SK-N-SH treated with all-trans-retinoic acid at 6 μM for 48 hours (cell line): ENCODE data around the gene PRKCZ.

Source experiments
- ATAC-seq: fragments of 200-7000 bp; cut with Tn5 transposase; 3 replicates; pipeline ENCODE4 v1.9.1; 2020; ENCODE audit warnings: mild to moderate bottlenecking, moderate library complexity
- ARNTL ChIP-seq: fragments of 450-650 bp; formaldehyde crosslinking; IDR thresholded peaks from 2 replicates; pipeline ENCODE4 v1.5.0; 2020; ENCODE audit warnings: low read depth, mild to moderate bottlenecking, moderate library complexity, borderline replicate concordance
- BACH2 ChIP-seq: fragments of 250-450 bp; sonication (Bioruptor Pico); IDR thresholded peaks from 2 replicates; pipeline ENCODE4 v1.9.0; 2021; ENCODE audit warnings: mild to moderate bottlenecking, borderline replicate concordance
- CSDC2 ChIP-seq: fragments of 250-450 bp; sonication (Bioruptor Pico); IDR thresholded peaks from 2 replicates; pipeline ENCODE4 v1.5.0; 2020; ENCODE audit warnings: mild to moderate bottlenecking, moderate library complexity
- ESRRG ChIP-seq: fragments of 250-450 bp; sonication (Bioruptor Pico); IDR thresholded peaks from 2 replicates; pipeline ENCODE4 v1.6.1; 2021; ENCODE audit warnings: mild to moderate bottlenecking
- GLIS3 ChIP-seq: fragments of 250-450 bp; sonication (Bioruptor Pico); IDR thresholded peaks from 2 replicates; pipeline ENCODE4 v1.5.0; 2020; ENCODE audit warnings: mild to moderate bottlenecking, moderate library complexity
- ISL1 ChIP-seq: fragments of 250-450 bp; sonication (Bioruptor Pico); IDR thresholded peaks from 2 replicates; pipeline ENCODE4 v2.1.2; 2022; ENCODE audit warnings: mild to moderate bottlenecking, moderate library complexity
- OSR1 ChIP-seq: fragments of 250-450 bp; sonication (Bioruptor Pico); IDR thresholded peaks from 2 replicates; pipeline ENCODE4 v1.8.0; 2022; ENCODE audit warnings: moderate library complexity, mild to moderate bottlenecking, inconsistent platforms
- PPARA ChIP-seq: fragments of 250-450 bp; sonication (Bioruptor Pico); IDR thresholded peaks from 2 replicates; pipeline ENCODE4 v1.5.0; 2020; ENCODE audit warnings: mild to moderate bottlenecking, borderline replicate concordance
- RARB ChIP-seq: fragments of 250-450 bp; sonication (Bioruptor Pico); IDR thresholded peaks from 2 replicates; pipeline ENCODE4 v1.8.0; 2021; ENCODE audit warnings: mild to moderate bottlenecking, moderate library complexity
- SNAI2 ChIP-seq: fragments of 250-450 bp; sonication (Bioruptor Pico); IDR thresholded peaks from 2 replicates; pipeline ENCODE4 v1.5.0; 2020; ENCODE audit warnings: mild to moderate bottlenecking, moderate library complexity
- TCF4 ChIP-seq: fragments of 250-450 bp; sonication (Bioruptor Pico); IDR thresholded peaks from 2 replicates; pipeline ENCODE4 v1.8.0; 2021; ENCODE audit warnings: mild to moderate bottlenecking, moderate library complexity, borderline replicate concordance
- TOX ChIP-seq: fragments of 250-450 bp; sonication (Bioruptor Pico); IDR thresholded peaks from 2 replicates; pipeline ENCODE4 v1.8.0; 2021; ENCODE audit warnings: mild to moderate bottlenecking, moderate library complexity, borderline replicate concordance
- ZC3H10 ChIP-seq: fragments of 250-450 bp; sonication (Bioruptor Pico); IDR thresholded peaks from 2 replicates; pipeline ENCODE4 v1.5.1; 2021; ENCODE audit warnings: mild to moderate bottlenecking, moderate library complexity
- ZFP3 ChIP-seq: fragments of 250-450 bp; sonication (Bioruptor Pico); IDR thresholded peaks from 2 replicates; pipeline ENCODE4 v1.5.0; 2020; ENCODE audit warnings: mild to moderate bottlenecking, moderate library complexity
- ZFP30 ChIP-seq: fragments of 450-650 bp; formaldehyde crosslinking; IDR thresholded peaks from 2 replicates; pipeline ENCODE4 v1.5.0; 2022; ENCODE audit warnings: mild to moderate bottlenecking, moderate library complexity
- ZNF565 ChIP-seq: fragments of 450-650 bp; formaldehyde crosslinking; conservative IDR thresholded peaks from 2 replicates; pipeline ENCODE4 v1.5.0; 2020; ENCODE audit warnings: low read depth, mild to moderate bottlenecking, moderate library complexity
- ZNF70 ChIP-seq: fragments of 450-650 bp; formaldehyde crosslinking; IDR thresholded peaks from 2 replicates; pipeline ENCODE4 v1.5.0; 2020; ENCODE audit warnings: mild to moderate bottlenecking, moderate library complexity
- ZNF8 ChIP-seq: fragments of 450-650 bp; formaldehyde crosslinking; IDR thresholded peaks from 2 replicates; pipeline ENCODE4 v1.5.0; 2020; ENCODE audit warnings: mild to moderate bottlenecking, moderate library complexity
- TF ChIP-seq, protein P1 (sequence below): fragments of 250-450 bp; sonication (Bioruptor Pico); IDR thresholded peaks from 2 replicates; pipeline ENCODE4 v1.5.1; 2021; ENCODE audit warnings: mild to moderate bottlenecking, moderate library complexity
- TF ChIP-seq, protein P2 (sequence below): fragments of 250-450 bp; sonication (Bioruptor Pico); IDR thresholded peaks from 2 replicates; pipeline ENCODE4 v1.5.1; 2020; ENCODE audit warnings: low read depth, mild to moderate bottlenecking, moderate library complexity
- TF ChIP-seq, protein P3 (sequence below): fragments of 250-450 bp; sonication (Bioruptor Pico); IDR thresholded peaks from 2 replicates; pipeline ENCODE4 v1.8.0; 2020; ENCODE audit warnings: mild to moderate bottlenecking, moderate library complexity, borderline replicate concordance
- TF ChIP-seq, protein P4 (sequence below): fragments of 250-450 bp; sonication (Bioruptor Pico); IDR thresholded peaks from 2 replicates; pipeline ENCODE4 v1.8.0; 2021; ENCODE audit warnings: low read depth, mild to moderate bottlenecking, moderate library complexity, borderline replicate concordance

PRKCZ gene

DNA sequence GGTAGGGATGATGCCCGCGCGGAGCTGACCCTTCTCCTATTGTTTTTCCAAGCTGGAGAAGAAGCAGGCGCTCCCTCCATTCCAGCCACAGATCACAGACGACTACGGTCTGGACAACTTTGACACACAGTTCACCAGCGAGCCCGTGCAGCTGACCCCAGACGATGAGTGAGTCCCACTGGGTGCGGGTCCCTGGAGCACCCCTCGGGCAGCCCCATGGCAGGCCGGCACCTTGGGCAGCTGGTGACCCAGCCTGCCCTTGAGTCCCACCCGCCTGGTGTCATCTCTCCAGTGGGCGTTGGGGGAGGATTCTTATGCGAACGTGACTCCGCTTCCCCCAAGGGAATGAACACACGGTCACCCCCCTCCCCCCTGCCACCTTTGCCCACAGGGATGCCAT lies 134.3 kb downstream of the PRKCZ start:
- ATAC-seq: no peak
- no peak for TF ChIP-seq SNAI2
- no peak for TF ChIP-seq GLIS3 (CRISPR knock-in tag)
- TF ChIP-seq, protein P1, sequence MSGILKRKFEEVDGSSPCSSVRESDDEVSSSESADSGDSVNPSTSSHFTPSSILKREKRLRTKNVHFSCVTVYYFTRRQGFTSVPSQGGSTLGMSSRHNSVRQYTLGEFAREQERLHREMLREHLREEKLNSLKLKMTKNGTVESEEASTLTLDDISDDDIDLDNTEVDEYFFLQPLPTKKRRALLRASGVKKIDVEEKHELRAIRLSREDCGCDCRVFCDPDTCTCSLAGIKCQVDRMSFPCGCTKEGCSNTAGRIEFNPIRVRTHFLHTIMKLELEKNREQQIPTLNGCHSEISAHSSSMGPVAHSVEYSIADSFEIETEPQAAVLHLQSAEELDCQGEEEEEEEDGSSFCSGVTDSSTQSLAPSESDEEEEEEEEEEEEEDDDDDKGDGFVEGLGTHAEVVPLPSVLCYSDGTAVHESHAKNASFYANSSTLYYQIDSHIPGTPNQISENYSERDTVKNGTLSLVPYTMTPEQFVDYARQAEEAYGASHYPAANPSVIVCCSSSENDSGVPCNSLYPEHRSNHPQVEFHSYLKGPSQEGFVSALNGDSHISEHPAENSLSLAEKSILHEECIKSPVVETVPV (CRISPR knock-in tag): no peak
- TF ChIP-seq, protein P2, sequence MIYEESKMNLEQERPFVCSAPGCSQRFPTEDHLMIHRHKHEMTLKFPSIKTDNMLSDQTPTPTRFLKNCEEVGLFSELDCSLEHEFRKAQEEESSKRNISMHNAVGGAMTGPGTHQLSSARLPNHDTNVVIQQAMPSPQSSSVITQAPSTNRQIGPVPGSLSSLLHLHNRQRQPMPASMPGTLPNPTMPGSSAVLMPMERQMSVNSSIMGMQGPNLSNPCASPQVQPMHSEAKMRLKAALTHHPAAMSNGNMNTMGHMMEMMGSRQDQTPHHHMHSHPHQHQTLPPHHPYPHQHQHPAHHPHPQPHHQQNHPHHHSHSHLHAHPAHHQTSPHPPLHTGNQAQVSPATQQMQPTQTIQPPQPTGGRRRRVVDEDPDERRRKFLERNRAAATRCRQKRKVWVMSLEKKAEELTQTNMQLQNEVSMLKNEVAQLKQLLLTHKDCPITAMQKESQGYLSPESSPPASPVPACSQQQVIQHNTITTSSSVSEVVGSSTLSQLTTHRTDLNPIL: no peak
- TF ChIP-seq ZC3H10 (CRISPR knock-in tag): no peak

DNA sequence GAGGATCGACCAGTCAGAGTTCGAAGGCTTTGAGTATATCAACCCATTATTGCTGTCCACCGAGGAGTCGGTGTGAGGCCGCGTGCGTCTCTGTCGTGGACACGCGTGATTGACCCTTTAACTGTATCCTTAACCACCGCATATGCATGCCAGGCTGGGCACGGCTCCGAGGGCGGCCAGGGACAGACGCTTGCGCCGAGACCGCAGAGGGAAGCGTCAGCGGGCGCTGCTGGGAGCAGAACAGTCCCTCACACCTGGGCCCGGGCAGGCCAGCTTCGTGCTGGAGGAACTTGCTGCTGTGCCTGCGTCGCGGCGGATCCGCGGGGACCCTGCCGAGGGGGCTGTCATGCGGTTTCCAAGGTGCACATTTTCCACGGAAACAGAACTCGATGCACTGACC lies 134.7 kb downstream of the PRKCZ start:
- ATAC-seq: no peak
- no peak for TF ChIP-seq SNAI2
- no peak for TF ChIP-seq ZC3H10 (CRISPR knock-in tag)
- TF ChIP-seq ZFP30 (CRISPR knock-in tag): no peak
- no peak for TF ChIP-seq BACH2
- TF ChIP-seq ZNF8: no peak
- TF ChIP-seq OSR1 (CRISPR knock-in tag): no peak
- TF ChIP-seq, protein P3, sequence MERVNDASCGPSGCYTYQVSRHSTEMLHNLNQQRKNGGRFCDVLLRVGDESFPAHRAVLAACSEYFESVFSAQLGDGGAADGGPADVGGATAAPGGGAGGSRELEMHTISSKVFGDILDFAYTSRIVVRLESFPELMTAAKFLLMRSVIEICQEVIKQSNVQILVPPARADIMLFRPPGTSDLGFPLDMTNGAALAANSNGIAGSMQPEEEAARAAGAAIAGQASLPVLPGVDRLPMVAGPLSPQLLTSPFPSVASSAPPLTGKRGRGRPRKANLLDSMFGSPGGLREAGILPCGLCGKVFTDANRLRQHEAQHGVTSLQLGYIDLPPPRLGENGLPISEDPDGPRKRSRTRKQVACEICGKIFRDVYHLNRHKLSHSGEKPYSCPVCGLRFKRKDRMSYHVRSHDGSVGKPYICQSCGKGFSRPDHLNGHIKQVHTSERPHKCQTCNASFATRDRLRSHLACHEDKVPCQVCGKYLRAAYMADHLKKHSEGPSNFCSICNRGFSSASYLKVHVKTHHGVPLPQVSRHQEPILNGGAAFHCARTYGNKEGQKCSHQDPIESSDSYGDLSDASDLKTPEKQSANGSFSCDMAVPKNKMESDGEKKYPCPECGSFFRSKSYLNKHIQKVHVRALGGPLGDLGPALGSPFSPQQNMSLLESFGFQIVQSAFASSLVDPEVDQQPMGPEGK (CRISPR knock-in tag): no peak
- TF ChIP-seq ZNF565: no peak
- no peak for TF ChIP-seq RARB (CRISPR knock-in tag)
- TF ChIP-seq, protein P4, sequence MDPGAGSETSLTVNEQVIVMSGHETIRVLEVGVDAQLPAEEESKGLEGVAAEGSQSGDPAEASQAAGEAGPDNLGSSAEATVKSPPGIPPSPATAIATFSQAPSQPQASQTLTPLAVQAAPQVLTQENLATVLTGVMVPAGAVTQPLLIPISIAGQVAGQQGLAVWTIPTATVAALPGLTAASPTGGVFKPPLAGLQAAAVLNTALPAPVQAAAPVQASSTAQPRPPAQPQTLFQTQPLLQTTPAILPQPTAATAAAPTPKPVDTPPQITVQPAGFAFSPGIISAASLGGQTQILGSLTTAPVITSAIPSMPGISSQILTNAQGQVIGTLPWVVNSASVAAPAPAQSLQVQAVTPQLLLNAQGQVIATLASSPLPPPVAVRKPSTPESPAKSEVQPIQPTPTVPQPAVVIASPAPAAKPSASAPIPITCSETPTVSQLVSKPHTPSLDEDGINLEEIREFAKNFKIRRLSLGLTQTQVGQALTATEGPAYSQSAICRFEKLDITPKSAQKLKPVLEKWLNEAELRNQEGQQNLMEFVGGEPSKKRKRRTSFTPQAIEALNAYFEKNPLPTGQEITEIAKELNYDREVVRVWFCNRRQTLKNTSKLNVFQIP (CRISPR knock-in tag): no peak
- TF ChIP-seq, protein P1 (CRISPR knock-in tag): no peak
- no peak for TF ChIP-seq ZNF70
- TF ChIP-seq ZFP3 (CRISPR knock-in tag): no peak
- no peak for TF ChIP-seq CSDC2

DNA sequence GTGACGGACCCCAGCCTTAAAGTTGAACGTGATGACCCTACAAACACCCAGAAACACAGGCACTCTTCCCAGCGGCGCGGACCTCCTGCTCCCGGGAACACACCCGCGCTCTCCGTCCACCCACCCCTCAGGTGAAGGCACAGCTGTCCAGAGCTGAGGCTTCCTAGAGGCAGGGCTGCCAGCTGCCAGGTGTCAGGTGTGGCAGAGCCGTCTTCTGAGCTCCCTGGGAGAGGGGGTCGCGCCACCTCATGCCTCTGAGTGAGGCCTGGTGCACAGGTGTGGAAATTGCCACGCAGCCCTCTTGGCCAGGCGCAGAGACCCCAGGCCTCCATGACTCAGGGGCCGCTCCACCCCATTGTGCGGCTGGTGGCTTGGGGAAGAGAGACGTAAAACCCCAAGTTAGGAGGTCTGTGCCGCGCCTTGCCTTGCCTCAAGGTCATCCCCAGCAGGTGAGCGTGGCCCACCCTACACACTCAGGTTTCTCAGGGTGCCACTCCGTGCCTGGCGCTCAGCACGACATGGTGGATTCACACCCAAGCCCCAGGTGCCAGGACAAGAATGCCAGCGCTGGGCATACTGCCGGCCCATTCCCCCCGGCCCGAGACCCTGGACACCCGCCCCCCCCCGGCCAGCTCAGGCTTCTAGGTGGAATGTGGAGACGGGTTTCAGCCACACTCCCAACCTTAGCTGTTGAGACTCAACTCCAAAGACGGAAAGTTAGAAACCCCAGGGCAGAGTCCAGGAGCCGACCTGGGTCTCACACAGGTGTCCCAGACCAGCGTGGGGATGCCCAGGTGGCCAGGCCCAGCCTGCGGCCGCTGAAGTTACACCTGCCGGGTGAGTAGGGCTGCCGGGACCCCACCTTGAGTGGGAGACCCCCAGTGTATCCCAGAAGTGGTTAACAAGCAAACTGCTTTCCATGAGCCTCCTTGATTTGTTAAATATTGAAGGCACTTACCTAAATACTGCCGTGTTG lies 136.0 kb downstream of the PRKCZ start:
- ATAC-seq: no peak
- TF ChIP-seq PPARA (CRISPR knock-in tag) (no peak), ZNF8 (no peak), TOX (CRISPR knock-in tag) (no peak), ZC3H10 (CRISPR knock-in tag) (no peak), TCF4 (CRISPR knock-in tag) (no peak), ISL1 (CRISPR knock-in tag) (no peak), ZNF70 (no peak), ZFP30 (CRISPR knock-in tag) (no peak), SNAI2 (no peak), ZNF565 (no peak), ARNTL (no peak), GLIS3 (CRISPR knock-in tag) (no peak), ZFP3 (CRISPR knock-in tag) (no peak), OSR1 (CRISPR knock-in tag) (no peak), RARB (CRISPR knock-in tag) (no peak), ESRRG (CRISPR knock-in tag) (no peak)
- TF ChIP-seq, protein P4 (CRISPR knock-in tag): no peak
- TF ChIP-seq, protein P1 (CRISPR knock-in tag): no peak
- TF ChIP-seq, protein P2: no peak
